IMR-90 (cell line): ENCODE measurements around the gene SUGT1. TPM values are rescaled to one million over a fixed set of nuclear protein-coding genes. Genes with fewer than 3 reads are reported as not detected.

Experiments
- ATAC-seq: fragments of 200-7000 bp; cut with Tn5 transposase; 2 replicates; pipeline ENCODE4 v1.9.1; 2020; ENCODE audit warnings: low read depth, mild to moderate bottlenecking, moderate library complexity
- BruUV-seq: library from RNA; stranded (reverse); fragments of 400-500 nt; replicated peaks from 2 replicates; lab custom pipeline; 2021; lab: Mats Ljungman, UMichigan
- CTCF ChIA-PET: fragments of 300-600 bp; formaldehyde crosslinking; extraction: SDS; loops from one replicate; lab custom pipeline; 2021; ENCODE audit warnings: antibody characterized with exemption; lab: Yijun Ruan, JAX
- POLR2A ChIA-PET: fragments of 300-600 bp; sonication (Branson Sonifier 250); formaldehyde crosslinking; loops from one replicate; lab custom pipeline; 2022; ENCODE audit warnings: antibody characterized with exemption; ENCODE audit not compliant: unreplicated experiment; lab: Charles Lee
- DNase-seq: peaks from one replicate; pipeline ENCODE4 v3.0.0; 2013
- H2AFZ ChIP-seq: replicated peaks from 2 replicates; pipeline ENCODE3; 2013; ENCODE audit warnings: low read length, mild to moderate bottlenecking; ENCODE audit not compliant: poor library complexity
- H2AK5ac ChIP-seq: 2 replicates; pipeline ENCODE4 v1.6.1; 2013; ENCODE audit warnings: low read depth, low read length, inconsistent platforms
- H2AK9ac ChIP-seq: replicated peaks from 2 replicates; pipeline ENCODE3; 2013; ENCODE audit warnings: mild to moderate bottlenecking, low read depth, low read length, moderate library complexity; ENCODE audit not compliant: poor library complexity
- H2BK120ac ChIP-seq: 2 replicates; pipeline ENCODE4 v1.6.1; 2013; ENCODE audit warnings: low read depth, low read length, inconsistent platforms
- H2BK15ac ChIP-seq: 3 replicates; pipeline ENCODE4 v1.6.1; 2013; ENCODE audit warnings: low read depth, low read length, inconsistent platforms
- H2BK20ac ChIP-seq: 2 replicates; pipeline ENCODE4 v1.6.1; 2013; ENCODE audit warnings: low read depth, mild to moderate bottlenecking, inconsistent platforms, low read length, moderate library complexity
- H2BK5ac ChIP-seq: 2 replicates; pipeline ENCODE4 v1.6.1; 2013; ENCODE audit warnings: mild to moderate bottlenecking, low read depth, low read length, inconsistent platforms; ENCODE audit not compliant: poor library complexity, severe bottlenecking
- H3K14ac ChIP-seq: replicated peaks from 2 replicates; pipeline ENCODE4 v1.6.1; 2013; ENCODE audit warnings: low read depth, low read length, inconsistent platforms
- H3K18ac ChIP-seq: 2 replicates; pipeline ENCODE4 v1.6.1; 2013; ENCODE audit warnings: low read depth, low read length, control low read depth
- H3K23ac ChIP-seq: 2 replicates; pipeline ENCODE4 v1.6.1; 2013; ENCODE audit warnings: low read depth, low read length, inconsistent platforms
- H3K27ac ChIP-seq: 2 replicates; pipeline ENCODE4 v1.5.1; 2013; ENCODE audit warnings: mild to moderate bottlenecking, control low read depth, low read length; ENCODE audit not compliant: insufficient read depth
- H3K27me3 ChIP-seq: 2 replicates; pipeline ENCODE4 v1.6.1; 2013; ENCODE audit warnings: low read length; ENCODE audit not compliant: control insufficient read depth, insufficient read depth
- H3K36me3 ChIP-seq: 2 replicates; pipeline ENCODE4 v1.6.1; 2013; ENCODE audit warnings: low read length, mixed read lengths; ENCODE audit not compliant: control insufficient read depth, insufficient read depth
- H3K4ac ChIP-seq: 2 replicates; pipeline ENCODE4 v1.6.1; 2013; ENCODE audit warnings: low read depth, low read length, inconsistent platforms
- H3K4me1 ChIP-seq: 2 replicates; pipeline ENCODE4 v1.6.1; 2013; ENCODE audit warnings: low read length, mixed read lengths; ENCODE audit not compliant: control insufficient read depth, insufficient read depth
- H3K4me2 ChIP-seq: 2 replicates; pipeline ENCODE4 v1.6.1; 2013; ENCODE audit warnings: low read depth, mild to moderate bottlenecking, control low read depth, low read length, moderate library complexity
- H3K4me3 ChIP-seq: 2 replicates; pipeline ENCODE4 v1.5.1; 2013; ENCODE audit warnings: low read depth, mild to moderate bottlenecking, control low read depth, low read length, moderate library complexity; ENCODE audit not compliant: insufficient read depth
- H3K56ac ChIP-seq: 2 replicates; pipeline ENCODE4 v1.6.1; 2013; ENCODE audit warnings: low read length, inconsistent platforms; ENCODE audit not compliant: insufficient read depth; ENCODE audit errors: extremely low read depth
- H3K79me1 ChIP-seq, 2 experiments: 2 replicates each; pipeline ENCODE4 v1.6.1; 2013; ENCODE audit warnings: low read length in 2 of 2, inconsistent platforms in 1 of 2, low read depth in 1 of 2
- H3K9ac ChIP-seq: 2 replicates; pipeline ENCODE4 v1.6.1; 2013; ENCODE audit warnings: low read depth, low read length, control low read depth
- H3K9me1 ChIP-seq: 2 replicates; pipeline ENCODE4 v1.6.1; 2013; ENCODE audit warnings: low read length, inconsistent platforms; ENCODE audit not compliant: insufficient read depth
- H3K9me3 ChIP-seq: 2 replicates; pipeline ENCODE4 v1.6.1; 2013; ENCODE audit warnings: low read length; ENCODE audit not compliant: control insufficient read depth, insufficient read depth
- H4K20me1 ChIP-seq: 2 replicates; pipeline ENCODE4 v1.6.1; 2013; ENCODE audit warnings: low read length, inconsistent platforms; ENCODE audit not compliant: insufficient read depth
- H4K5ac ChIP-seq: 2 replicates; pipeline ENCODE4 v1.6.1; 2013; ENCODE audit warnings: mild to moderate bottlenecking, low read depth, low read length, control low read depth
- H4K8ac ChIP-seq, 2 experiments: 2 replicates each; pipeline ENCODE4 v1.6.1; 2013; ENCODE audit warnings: low read depth in 2 of 2, low read length in 2 of 2, control low read depth in 1 of 2, inconsistent platforms in 1 of 2
- H4K91ac ChIP-seq: 2 replicates; pipeline ENCODE4 v1.6.1; 2013; ENCODE audit warnings: low read depth, low read length, inconsistent platforms; ENCODE audit not compliant: insufficient read depth
- BHLHE40 ChIP-seq: fragments of 150-350 bp; IDR thresholded peaks from 2 replicates; pipeline ENCODE4 v1.6.1; 2016; ENCODE audit warnings: mild to moderate bottlenecking, low read depth, low read length
- CEBPB ChIP-seq: IDR thresholded peaks from 2 replicates; pipeline ENCODE4 v1.6.1; 2012; ENCODE audit warnings: low read depth, low read length, improper control_type of control experiment
- CHD1 ChIP-seq: IDR thresholded peaks from 2 replicates; pipeline ENCODE4 v1.6.1; 2012; ENCODE audit warnings: low read depth, low read length, improper control_type of control experiment
- FOS ChIP-seq: fragments of 150-350 bp; IDR thresholded peaks from 2 replicates; pipeline ENCODE4 v1.6.1; 2016; ENCODE audit warnings: low read depth, low read length
- MAFK ChIP-seq: IDR thresholded peaks from 2 replicates; pipeline ENCODE4 v1.6.1; 2012; ENCODE audit warnings: low read depth, low read length, improper control_type of control experiment
- MAZ ChIP-seq: IDR thresholded peaks from 2 replicates; pipeline ENCODE4 v1.6.1; 2012; ENCODE audit warnings: low read depth, mild to moderate bottlenecking, low read length, improper control_type of control experiment, moderate library complexity, borderline replicate concordance
- MXI1 ChIP-seq: IDR thresholded peaks from 2 replicates; pipeline ENCODE4 v1.6.1; 2012; ENCODE audit warnings: low read depth, mild to moderate bottlenecking, low read length, moderate library complexity, borderline replicate concordance
- NFE2L2 ChIP-seq: fragments of 150-350 bp; IDR thresholded peaks from 2 replicates; pipeline ENCODE4 v1.6.1; 2016; ENCODE audit warnings: low read depth, mild to moderate bottlenecking, low read length
- POLR2A ChIP-seq: IDR thresholded peaks from 2 replicates; pipeline ENCODE4 v1.6.1; 2012; ENCODE audit warnings: mild to moderate bottlenecking, low read depth, low read length
- RAD21 ChIP-seq: IDR thresholded peaks from 2 replicates; pipeline ENCODE4 v1.6.1; 2012; ENCODE audit warnings: low read length, improper control_type of control experiment
- RCOR1 ChIP-seq: IDR thresholded peaks from 2 replicates; pipeline ENCODE4 v1.6.1; 2012; ENCODE audit warnings: mild to moderate bottlenecking, low read length, improper control_type of control experiment; ENCODE audit not compliant: insufficient replicate concordance
- RFX5 ChIP-seq: IDR thresholded peaks from 2 replicates; pipeline ENCODE4 v1.8.0; 2012; ENCODE audit warnings: low read depth, mild to moderate bottlenecking, low read length, moderate library complexity
- SMC3 ChIP-seq: fragments of 150-350 bp; IDR thresholded peaks from 2 replicates; pipeline ENCODE4 v1.6.1; 2016; ENCODE audit warnings: low read depth, mild to moderate bottlenecking, antibody characterized with exemption, low read length, moderate library complexity
- WGBS, 2 experiments: methylation state at CpG; one replicate each; pipeline versions ENCODE4 v1.1.5 to v1.1.7; 2013; ENCODE audit warnings: missing lambda C conversion rate in 2 of 2; ENCODE audit not compliant: insufficient read length in 1 of 2; ENCODE audit errors: extremely low coverage in 2 of 2; 5-methylcytosine and 5-hydroxymethylcytosine counted together
- dilution Hi-C: fragments of 300-500 bp; cut with HindIII; formaldehyde crosslinking; loops from one replicate; pipeline ENCODE4 v1.14.3; 2018; ENCODE audit warnings: low sequenced_read_pairs; ENCODE audit not compliant: unreplicated experiment
- in situ Hi-C: fragments of 300-500 bp; cut with MboI; formaldehyde crosslinking; loops from 3 replicates; pipeline ENCODE4 v1.14.3; 2019; ENCODE audit warnings: low sequenced_read_pairs, inconsistent platforms, mixed read lengths
- intact Hi-C: fragments of 100-400 bp; cut with micrococcal nuclease; formaldehyde crosslinking; loops from 2 replicates; pipeline ENCODE4 v1.10.0; 2022
- polyA plus RNA-seq, 3 experiments: library from polyadenylated mRNA; depleted of rRNA; stranded (reverse); fragments of >200 nt; gene quantifications; 2 replicates each; pipeline ENCODE4 v1.2.3, GENCODE V29; 2012; ENCODE audit warnings: low replicate concordance in 1 of 3
- total RNA-seq: library from RNA; depleted of rRNA; stranded (reverse); fragments of >200 nt; gene quantifications from 2 replicates; pipeline ENCODE4 v1.2.3, GENCODE V29; 2012
- TF ChIP-seq, protein P1 (sequence below): fragments of 150-350 bp; IDR thresholded peaks from 2 replicates; pipeline ENCODE4 v1.6.1; 2017; ENCODE audit warnings: mild to moderate bottlenecking, antibody characterized with exemption, low read length, low read depth
- TF ChIP-seq, protein P2 (sequence below): fragments of 150-350 bp; IDR thresholded peaks from 2 replicates; pipeline ENCODE4 v1.6.1; 2016; ENCODE audit warnings: low read depth, mild to moderate bottlenecking, low read length, moderate library complexity, borderline replicate concordance
- TF ChIP-seq, protein P3 (sequence below): conservative IDR thresholded peaks from 2 replicates; pipeline ENCODE4 v1.5.1; 2012; ENCODE audit warnings: mild to moderate bottlenecking, low read depth, low read length, improper control_type of control experiment

The SUGT1 gene
- total and polyA plus RNA-seq, 2 of the 4 experiments (the other 2 are of a cell fraction): 21.5 to 24.6 TPM

DNA sequence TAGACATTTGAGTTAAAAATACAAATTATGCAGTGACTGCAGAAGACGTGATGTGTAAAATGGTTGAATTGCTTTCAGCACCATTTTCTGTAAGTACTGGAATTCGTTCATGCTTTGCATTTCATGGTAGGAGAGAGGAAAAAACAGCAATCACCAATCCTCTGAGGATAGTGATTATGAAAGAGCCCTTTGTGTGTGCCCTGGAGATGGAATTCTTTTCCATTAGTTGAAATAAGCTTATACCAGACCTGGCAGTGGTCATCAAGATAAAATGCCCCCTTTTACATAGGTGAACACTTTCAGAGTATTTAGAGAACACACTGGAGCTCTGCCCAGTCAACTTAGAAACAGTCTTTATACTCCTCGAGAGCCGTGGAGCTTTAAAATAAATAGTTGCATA is 85.3 kb downstream of the SUGT1 start:
- Histone ChIP-seq H3K27me3 (peaks cover 28% of the 10 kb centered on the region), H3K36me3 (no peaks in the 10 kb centered on the region), H4K20me1 (no peaks in the 10 kb centered on the region), H2BK120ac (no peak overlapping the region), H4K8ac (no peak overlapping the region), H2BK15ac (no peak overlapping the region), H2AK9ac (no peak overlapping the region), H3K56ac (no peak overlapping the region), H3K4ac (no peak overlapping the region), H3K79me1 (no peaks in the 10 kb centered on the region), H3K4me1 (no peaks in the 10 kb centered on the region; the same call in 1 of the 2 replicates), H2AFZ (no peak overlapping the region), H2BK20ac (no peak overlapping the region), H3K9ac (no peak overlapping the region), H4K91ac (no peak overlapping the region), H3K18ac (no peak overlapping the region), H3K4me3 (no peak overlapping the region), H3K9me3 (no peaks in the 10 kb centered on the region), H4K5ac (no peak overlapping the region), H2BK5ac (no peak overlapping the region), H3K23ac (no peak overlapping the region), H3K27ac (no peak overlapping the region), H3K14ac (no peak overlapping the region), H3K9me1 (no peaks in the 10 kb centered on the region), H3K4me2 (no peak overlapping the region), H2AK5ac (no peak overlapping the region)
- DNase-seq (no peak), ATAC-seq (no peak)
- intact Hi-C loops: no loop called here
- no CpG with 5 or more reads among the region's 4 CpGs for WGBS, 2 experiments
- in situ Hi-C loops: no loop called here
- TF ChIP-seq, protein P1, sequence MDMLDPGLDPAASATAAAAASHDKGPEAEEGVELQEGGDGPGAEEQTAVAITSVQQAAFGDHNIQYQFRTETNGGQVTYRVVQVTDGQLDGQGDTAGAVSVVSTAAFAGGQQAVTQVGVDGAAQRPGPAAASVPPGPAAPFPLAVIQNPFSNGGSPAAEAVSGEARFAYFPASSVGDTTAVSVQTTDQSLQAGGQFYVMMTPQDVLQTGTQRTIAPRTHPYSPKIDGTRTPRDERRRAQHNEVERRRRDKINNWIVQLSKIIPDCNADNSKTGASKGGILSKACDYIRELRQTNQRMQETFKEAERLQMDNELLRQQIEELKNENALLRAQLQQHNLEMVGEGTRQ: no peak
- TF ChIP-seq, protein P2, sequence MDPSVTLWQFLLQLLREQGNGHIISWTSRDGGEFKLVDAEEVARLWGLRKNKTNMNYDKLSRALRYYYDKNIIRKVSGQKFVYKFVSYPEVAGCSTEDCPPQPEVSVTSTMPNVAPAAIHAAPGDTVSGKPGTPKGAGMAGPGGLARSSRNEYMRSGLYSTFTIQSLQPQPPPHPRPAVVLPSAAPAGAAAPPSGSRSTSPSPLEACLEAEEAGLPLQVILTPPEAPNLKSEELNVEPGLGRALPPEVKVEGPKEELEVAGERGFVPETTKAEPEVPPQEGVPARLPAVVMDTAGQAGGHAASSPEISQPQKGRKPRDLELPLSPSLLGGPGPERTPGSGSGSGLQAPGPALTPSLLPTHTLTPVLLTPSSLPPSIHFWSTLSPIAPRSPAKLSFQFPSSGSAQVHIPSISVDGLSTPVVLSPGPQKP: no peak
- no peak for TF ChIP-seq NFE2L2
- TF ChIP-seq RAD21: no peak
- TF ChIP-seq RCOR1: no peak
- no peak for TF ChIP-seq CHD1
- TF ChIP-seq MXI1: no peak
- TF ChIP-seq FOS: no peak
- no peak for TF ChIP-seq MAFK
- no peak for TF ChIP-seq RFX5
- no peak for TF ChIP-seq POLR2A
- TF ChIP-seq SMC3: no peak
- TF ChIP-seq MAZ: no peak
- TF ChIP-seq, protein P3, sequence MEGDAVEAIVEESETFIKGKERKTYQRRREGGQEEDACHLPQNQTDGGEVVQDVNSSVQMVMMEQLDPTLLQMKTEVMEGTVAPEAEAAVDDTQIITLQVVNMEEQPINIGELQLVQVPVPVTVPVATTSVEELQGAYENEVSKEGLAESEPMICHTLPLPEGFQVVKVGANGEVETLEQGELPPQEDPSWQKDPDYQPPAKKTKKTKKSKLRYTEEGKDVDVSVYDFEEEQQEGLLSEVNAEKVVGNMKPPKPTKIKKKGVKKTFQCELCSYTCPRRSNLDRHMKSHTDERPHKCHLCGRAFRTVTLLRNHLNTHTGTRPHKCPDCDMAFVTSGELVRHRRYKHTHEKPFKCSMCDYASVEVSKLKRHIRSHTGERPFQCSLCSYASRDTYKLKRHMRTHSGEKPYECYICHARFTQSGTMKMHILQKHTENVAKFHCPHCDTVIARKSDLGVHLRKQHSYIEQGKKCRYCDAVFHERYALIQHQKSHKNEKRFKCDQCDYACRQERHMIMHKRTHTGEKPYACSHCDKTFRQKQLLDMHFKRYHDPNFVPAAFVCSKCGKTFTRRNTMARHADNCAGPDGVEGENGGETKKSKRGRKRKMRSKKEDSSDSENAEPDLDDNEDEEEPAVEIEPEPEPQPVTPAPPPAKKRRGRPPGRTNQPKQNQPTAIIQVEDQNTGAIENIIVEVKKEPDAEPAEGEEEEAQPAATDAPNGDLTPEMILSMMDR: no peak
- no peak for TF ChIP-seq BHLHE40
- no peak for TF ChIP-seq CEBPB
- BruUV-seq: no TSS peak
- ChIA-PET POLR2A (no interaction called here), CTCF (no interaction called here)
- dilution Hi-C loops: no loop called here
